Measurements from ENCODE around the gene KIF5C. TPM values are rescaled to one million over a fixed set of nuclear protein-coding genes. Genes with fewer than 3 reads are reported as not detected.

KIF5C gene
- total and polyA plus RNA-seq, 2 of the 13 experiments (the other 11 are each of a cell fraction or from before 2014, with no cell fraction given): 0.15 to 0.20 TPM

- Histone ChIP-seq H4K20me1 (ENCODE audit: insufficient read depth, low read length) (no peaks in the 10 kb centered on the region), H3K4me2 (ENCODE audit: low read depth, low read length) (no peak overlapping the region), H2AFZ (ENCODE audit: low read length) (no peak overlapping the region), H3K4me1 (ENCODE audit: insufficient read depth, low read length) (peaks cover 12% of the 10 kb centered on the region), H3K9me3 (ENCODE audit: low read length) (no peaks in the 10 kb centered on the region), H3K4me3 (replicated peaks in 1 of 3; ENCODE audit: insufficient read depth in 1 of 3, low read depth in 2 of 3, low read length in 3 of 3) (no peak overlapping the region), H3K27me3 (ENCODE audit: control insufficient read depth in 1 of 2, insufficient read depth in 2 of 2, low read length in 2 of 2) (peaks cover 0 to 13% of the 10 kb centered on the region in 2 experiments; a peak in 2 of 5 replicates), H3K79me2 (ENCODE audit: insufficient read depth, low read length) (no peaks in the 10 kb centered on the region), H3K9ac (ENCODE audit: insufficient read depth, low read depth, low read length) (no peak overlapping the region), H3K27ac (ENCODE audit: extremely low read length, insufficient read depth, low read length) (no peak overlapping the region), H3K36me3 (replicated peaks in 1 of 2; ENCODE audit: control insufficient read depth in 1 of 2, insufficient read depth in 2 of 2, low read length in 2 of 2) (no peaks in the 10 kb centered on the region)
- WGBS (ENCODE audit: low lambda C conversion rate): 74% methylated on average over 6 of the region's 6 CpGs
- ChIA-PET POLR2A (no interaction called here), CTCF (ENCODE audit: low intra/inter-chr PET ratio, low total read pairs) (no interaction called here)
- in situ Hi-C loops (cut with HindIII; ENCODE audit: extremely low pct_ligation_motif_present, low pct_unique_long_range_greater_than_20kb) (loop anchor here (5.0 kb wide), 1 partner anchor 541 kb away; no protein-coding TSS in a partner anchor), intact Hi-C loops (cut with micrococcal nuclease; ENCODE audit: unreplicated experiment) (no loop called here)
- ATAC-seq (no peak), DNase-seq (ENCODE audit: low spot score) (no peak), FAIRE-seq (no peak)
- no peak for TF ChIP-seq ZNF496 (CRISPR knock-in tag; IDR thresholded peaks at IDR 0.05; ENCODE audit: insufficient replicate concordance)
- TF ChIP-seq ATF1 (CRISPR knock-in tag; IDR thresholded peaks at IDR 0.05): no peak
- no peak for TF ChIP-seq MAFF (IDR thresholded peaks at IDR 0.05; ENCODE audit: low read depth, low read length)
- TF ChIP-seq ZNF432 (CRISPR knock-in tag; IDR thresholded peaks at IDR 0.05; ENCODE audit: borderline replicate concordance): no peak
- no peak for TF ChIP-seq GZF1 (CRISPR knock-in tag; IDR thresholded peaks at IDR 0.05)
- no peak for TF ChIP-seq ETV5 (CRISPR knock-in tag; IDR thresholded peaks at IDR 0.05; ENCODE audit: borderline replicate concordance)
- no peak for TF ChIP-seq ASH2L (IDR thresholded peaks at IDR 0.05; ENCODE audit: insufficient read length, low read depth, low read length)
- no peak for TF ChIP-seq YEATS4 (CRISPR knock-in tag; IDR thresholded peaks at IDR 0.05; ENCODE audit: borderline replicate concordance)
- no TSS peak for BruUV-seq (replicated peaks)
Measured at GRCh38 chr2:149021761-149022160, 146.7 kb downstream of the KIF5C start.

GRCh38 chr2:149023091-149023490 lies 148.1 kb downstream of the KIF5C start:
- H3K4me2 ChIP-seq (ENCODE audit: low read depth, low read length): no peak overlapping the region
- BruUV-seq (replicated peaks): no TSS peak
- no peaks in the 10 kb centered on the region for H3K9me3 ChIP-seq (ENCODE audit: low read length)
- in situ Hi-C loops (cut with HindIII; ENCODE audit: extremely low pct_ligation_motif_present, low pct_unique_long_range_greater_than_20kb): loop anchor here (5.0 kb wide), 1 partner anchor 539 kb away; no protein-coding TSS in a partner anchor
- intact Hi-C loops (cut with micrococcal nuclease; ENCODE audit: unreplicated experiment): no loop called here
- peaks cover 0 to 17% of the 10 kb centered on the region in 2 experiments; a peak in 3 of 5 replicates for H3K27me3 ChIP-seq (ENCODE audit: control insufficient read depth in 1 of 2, insufficient read depth in 2 of 2, low read length in 2 of 2)
- 19% methylated on average over 6 of the region's 6 CpGs for WGBS (ENCODE audit: low lambda C conversion rate)
- FAIRE-seq (no peak), ATAC-seq (no peak), DNase-seq (ENCODE audit: low spot score) (no peak)
- H3K4me1 ChIP-seq (ENCODE audit: insufficient read depth, low read length): peaks cover 12% of the 10 kb centered on the region
- H3K4me3 ChIP-seq (replicated peaks in 1 of 3; ENCODE audit: insufficient read depth in 1 of 3, low read depth in 2 of 3, low read length in 3 of 3): no peak overlapping the region
- ChIA-PET CTCF (ENCODE audit: low intra/inter-chr PET ratio, low total read pairs) (no interaction called here), POLR2A (no interaction called here)
- no peak overlapping the region for H3K9ac ChIP-seq (ENCODE audit: insufficient read depth, low read depth, low read length)
- no peak overlapping the region for H3K27ac ChIP-seq (ENCODE audit: extremely low read length, insufficient read depth, low read length)
- H3K79me2 ChIP-seq (ENCODE audit: insufficient read depth, low read length): no peaks in the 10 kb centered on the region
- H3K36me3 ChIP-seq (replicated peaks in 1 of 2; ENCODE audit: control insufficient read depth in 1 of 2, insufficient read depth in 2 of 2, low read length in 2 of 2): no peaks in the 10 kb centered on the region
- H4K20me1 ChIP-seq (ENCODE audit: insufficient read depth, low read length): no peaks in the 10 kb centered on the region
- no peak overlapping the region for H2AFZ ChIP-seq (ENCODE audit: low read length)
- TF ChIP-seq KLF11 (CRISPR knock-in tag; IDR thresholded peaks at IDR 0.05): no peak
- TF ChIP-seq TBL1XR1 (IDR thresholded peaks at IDR 0.05; ENCODE audit: borderline replicate concordance, low read length, partially characterized antibody): no peak
- no peak for TF ChIP-seq SCMH1 (CRISPR knock-in tag; IDR thresholded peaks at IDR 0.05; ENCODE audit: borderline replicate concordance)
- no peak for TF ChIP-seq ATAD3A (CRISPR knock-in tag; IDR thresholded peaks at IDR 0.05)
- TF ChIP-seq MXI1 (IDR thresholded peaks at IDR 0.05; ENCODE audit: borderline replicate concordance, low read depth, low read length): no peak
- TF ChIP-seq GTF2F1 (IDR thresholded peaks at IDR 0.05; ENCODE audit: low read length): no peak
- no peak for TF ChIP-seq CEBPZ (IDR thresholded peaks at IDR 0.05; ENCODE audit: low read length)
- TF ChIP-seq MTF2 (CRISPR knock-in tag; IDR thresholded peaks at IDR 0.05; ENCODE audit: borderline replicate concordance): no peak
- no peak for TF ChIP-seq NRL (CRISPR knock-in tag; IDR thresholded peaks at IDR 0.05; ENCODE audit: borderline replicate concordance)
- no peak for TF ChIP-seq ZFAT (CRISPR knock-in tag; conservative IDR thresholded peaks at IDR 0.05)
